H9 (cell line): ENCODE data around the gene CYS1. TPM values are rescaled to one million over a fixed set of nuclear protein-coding genes. Genes with fewer than 3 reads are reported as not detected.

Source experiments
- DNase-seq: peaks from one replicate; pipeline ENCODE4 v3.0.0-alpha.2; 2017
- H2AFZ ChIP-seq: one replicate; pipeline ENCODE4 v1.6.1; 2013; ENCODE audit warnings: mild to moderate bottlenecking, low read length, control low read depth, moderate library complexity
- H2AK5ac ChIP-seq: 2 replicates; pipeline ENCODE4 v1.6.1; 2013; ENCODE audit warnings: low read length, control low read depth, mixed read lengths; ENCODE audit not compliant: insufficient read length
- H2BK120ac ChIP-seq: one replicate; pipeline ENCODE4 v1.6.1; 2013; ENCODE audit warnings: low read depth, mild to moderate bottlenecking, low read length, control low read depth, inconsistent platforms; ENCODE audit not compliant: poor library complexity, severe bottlenecking
- H2BK12ac ChIP-seq: 2 replicates; pipeline ENCODE4 v1.6.1; 2013; ENCODE audit warnings: low read length, control low read depth, mixed read lengths, low read depth; ENCODE audit not compliant: insufficient read length
- H2BK15ac ChIP-seq: 2 replicates; pipeline ENCODE4 v1.6.1; 2013; ENCODE audit warnings: low read depth, low read length, control low read depth
- H2BK20ac ChIP-seq: one replicate; pipeline ENCODE4 v1.6.1; 2013; ENCODE audit warnings: low read depth, mild to moderate bottlenecking, low read length, control low read depth, inconsistent platforms; ENCODE audit not compliant: poor library complexity, severe bottlenecking
- H2BK5ac ChIP-seq: 2 replicates; pipeline ENCODE4 v1.6.1; 2013; ENCODE audit warnings: low read length, control low read depth, mixed read lengths; ENCODE audit not compliant: insufficient read length
- H3K14ac ChIP-seq: 2 replicates; pipeline ENCODE4 v1.6.1; 2013; ENCODE audit warnings: low read length, control low read depth; ENCODE audit not compliant: insufficient read depth
- H3K18ac ChIP-seq: 2 replicates; pipeline ENCODE4 v1.6.1; 2013; ENCODE audit warnings: low read depth, mild to moderate bottlenecking, mixed read lengths, low read length, control low read depth; ENCODE audit not compliant: insufficient read length
- H3K23ac ChIP-seq: 2 replicates; pipeline ENCODE4 v1.6.1; 2013; ENCODE audit warnings: low read length, control low read depth, mixed read lengths, low read depth; ENCODE audit not compliant: insufficient read length
- H3K23me2 ChIP-seq: 2 replicates; pipeline ENCODE4 v1.6.1; 2013; ENCODE audit warnings: low read depth, mild to moderate bottlenecking, mixed read lengths, low read length, control low read depth; ENCODE audit not compliant: insufficient read length, poor library complexity, severe bottlenecking
- H3K27ac ChIP-seq: 2 replicates; pipeline ENCODE4 v1.5.1; 2013; ENCODE audit warnings: low read length, control low read depth, mixed read lengths, low read depth; ENCODE audit not compliant: insufficient read length
- H3K27me3 ChIP-seq: 2 replicates; pipeline ENCODE4 v1.6.1; 2013; ENCODE audit warnings: low read length, control low read depth, inconsistent platforms; ENCODE audit not compliant: insufficient read depth
- H3K4ac ChIP-seq: 2 replicates; pipeline ENCODE4 v1.6.1; 2013; ENCODE audit warnings: low read depth, mild to moderate bottlenecking, control low read depth, inconsistent platforms, low read length, moderate library complexity
- H3K4me1 ChIP-seq: 2 replicates; pipeline ENCODE4 v1.6.1; 2013; ENCODE audit warnings: low read length, control low read depth, inconsistent platforms; ENCODE audit not compliant: insufficient read depth
- H3K4me2 ChIP-seq: 2 replicates; pipeline ENCODE4 v1.6.1; 2013; ENCODE audit warnings: low read length, control low read depth, mixed read lengths; ENCODE audit not compliant: insufficient read length, insufficient read depth
- H3K56ac ChIP-seq: 2 replicates; pipeline ENCODE4 v1.6.1; 2013; ENCODE audit warnings: low read depth, mild to moderate bottlenecking, mixed read lengths, low read length, control low read depth; ENCODE audit not compliant: insufficient read length
- H3K79me1 ChIP-seq: 2 replicates; pipeline ENCODE4 v1.6.1; 2013; ENCODE audit warnings: low read depth, mild to moderate bottlenecking, moderate library complexity, low read length, control low read depth, inconsistent platforms; ENCODE audit not compliant: insufficient read depth, poor library complexity, severe bottlenecking
- H3K79me2 ChIP-seq: 2 replicates; pipeline ENCODE4 v1.6.1; 2013; ENCODE audit warnings: low read length, control low read depth, inconsistent platforms; ENCODE audit not compliant: insufficient read depth
- H3K9ac ChIP-seq: 2 replicates; pipeline ENCODE4 v1.6.1; 2013; ENCODE audit warnings: low read length, control low read depth, mixed read lengths; ENCODE audit not compliant: insufficient read length; ENCODE audit errors: extremely low read depth
- H3K9me3 ChIP-seq: one replicate; pipeline ENCODE4 v1.6.1; 2013; ENCODE audit warnings: low read depth, low read length, inconsistent platforms; ENCODE audit not compliant: control insufficient read depth
- H3T11ph ChIP-seq: one replicate; pipeline ENCODE4 v1.6.1; 2013; ENCODE audit warnings: mild to moderate bottlenecking, low read length, control low read depth, inconsistent platforms
- H4K20me1 ChIP-seq: one replicate; pipeline ENCODE4 v1.6.1; 2013; ENCODE audit not compliant: control insufficient read depth, insufficient read length, insufficient read depth
- H4K5ac ChIP-seq: 2 replicates; pipeline ENCODE4 v1.6.1; 2013; ENCODE audit warnings: low read depth, mild to moderate bottlenecking, mixed read lengths, low read length, control low read depth; ENCODE audit not compliant: insufficient read length
- H4K8ac ChIP-seq: replicated peaks from 2 replicates; pipeline ENCODE4 v1.6.1; 2013; ENCODE audit warnings: low read length, control low read depth, mixed read lengths, low read depth; ENCODE audit not compliant: insufficient read length
- H4K91ac ChIP-seq: 2 replicates; pipeline ENCODE4 v1.6.1; 2013; ENCODE audit warnings: low read depth, mild to moderate bottlenecking, moderate library complexity, mixed read lengths, low read length, control low read depth; ENCODE audit not compliant: insufficient read length
- H3K27ac Mint-ChIP-seq, 3 experiments: 2 replicates in 2 of 3; 3 replicates in 1 of 3; pipeline ENCODE4 v1.8.0; 2020 to 2021; ENCODE audit warnings: mixed read lengths in 3 of 3, mild to moderate bottlenecking in 1 of 3, moderate library complexity in 1 of 3
- H3K27me3 Mint-ChIP-seq: 2 replicates; pipeline ENCODE4 v1.8.0; 2021; ENCODE audit warnings: low read depth, mild to moderate bottlenecking, moderate library complexity, mixed read lengths
- H3K36me3 Mint-ChIP-seq, 3 experiments: 2 replicates in 2 of 3; 3 replicates in 1 of 3; pipeline ENCODE4 v1.8.0; 2020 to 2021; ENCODE audit warnings: low read depth in 3 of 3, mixed read lengths in 3 of 3; ENCODE audit not compliant: insufficient read depth in 1 of 3
- H3K4me1 Mint-ChIP-seq, 2 experiments: 2 replicates each; pipeline ENCODE4 v1.8.0; 2020; ENCODE audit warnings: mixed read lengths in 2 of 2
- H3K4me3 Mint-ChIP-seq, 2 experiments: 2 replicates in 1 of 2; 3 replicates in 1 of 2; pipeline ENCODE4 v1.8.0; 2020 to 2021; ENCODE audit warnings: mild to moderate bottlenecking in 2 of 2, mixed read lengths in 2 of 2, moderate library complexity in 1 of 2
- H3K9me3 Mint-ChIP-seq, 2 experiments: 2 replicates in 1 of 2; 3 replicates in 1 of 2; pipeline ENCODE4 v1.8.0; 2020; ENCODE audit warnings: mild to moderate bottlenecking in 2 of 2, mixed read lengths in 2 of 2, moderate library complexity in 1 of 2
- WGBS: extraction: QIAGEN DNeasy Blood & Tissue Kit; methylation state at CpG from one replicate; pipeline ENCODE4 v1.1.7; 2013; ENCODE audit warnings: missing lambda C conversion rate, low lambda C conversion rate, mixed read lengths; ENCODE audit not compliant: insufficient read length; ENCODE audit errors: extremely low coverage; 5-methylcytosine and 5-hydroxymethylcytosine counted together
- total RNA-seq: library from RNA; stranded (reverse); gene quantifications from 2 replicates; pipeline ENCODE4 v1.2.1, GENCODE V29; 2021
- TF ChIP-seq, protein P1 (sequence below): fragments of 200-600 bp; sonication (generic); conservative IDR thresholded peaks from 3 replicates; pipeline ENCODE4 v1.8.0; 2021; ENCODE audit warnings: antibody characterized with exemption, mild to moderate bottlenecking

The CYS1 gene
- total RNA-seq, 1 experiment from 2014 or later = 0.35 TPM

DNA sequence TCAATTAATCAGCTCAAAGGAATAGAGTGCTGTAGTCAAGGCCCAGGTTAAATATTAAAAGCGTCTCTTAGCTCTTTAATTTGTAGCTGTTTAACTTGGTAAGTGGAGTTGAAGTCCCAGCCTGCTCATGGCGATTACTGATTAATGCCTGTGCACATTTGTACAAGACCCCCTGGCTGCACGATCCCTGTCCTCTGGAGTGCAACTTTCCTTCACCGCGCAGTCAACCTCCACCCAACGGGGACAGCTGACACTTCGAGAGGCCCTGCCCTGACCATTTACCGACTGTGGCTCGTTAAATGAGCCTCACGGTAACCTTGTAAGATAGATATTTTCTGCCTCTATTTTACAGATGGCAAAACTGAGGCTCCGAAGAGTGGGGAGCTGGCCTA, 5.5 kb upstream of the CYS1 start:
- Histone ChIP-seq H2BK12ac (no peak overlapping the region), H3K79me1 (no peaks in the 10 kb centered on the region), H3K18ac (no peak overlapping the region), H2BK5ac (no peak overlapping the region), H3K4me1 (no peaks in the 10 kb centered on the region; the same call in 1 of the 2 replicates), H4K5ac (no peak overlapping the region), H3K9me3 (no peaks in the 10 kb centered on the region), H2AFZ (no peak overlapping the region), H3K56ac (no peak overlapping the region), H3K4ac (no peak overlapping the region), H3K14ac (no peak overlapping the region), H3K23me2 (peaks cover 5% of the 10 kb centered on the region), H3T11ph (no peak overlapping the region), H4K20me1 (no peaks in the 10 kb centered on the region), H2BK15ac (no peak overlapping the region; the same call in 1 of the 2 replicates), H3K27ac (no peak overlapping the region), H2AK5ac (no peak overlapping the region), H2BK120ac (no peak overlapping the region), H4K91ac (no peak overlapping the region), H4K8ac (no peak overlapping the region), H3K9ac (no peak overlapping the region), H3K4me2 (no peak overlapping the region), H3K23ac (no peak overlapping the region), H3K27me3 (no peaks in the 10 kb centered on the region; the same call in 1 of the 2 replicates), H3K79me2 (no peaks in the 10 kb centered on the region), H2BK20ac (no peak overlapping the region)
- peaks cover 15 to 21% of the 10 kb centered on the region in 2 experiments for H3K4me1 Mint-ChIP-seq
- no peak for DNase-seq
- no CpG with 5 or more reads among the region's 11 CpGs for WGBS
- no peak overlapping the region for H3K4me3 Mint-ChIP-seq
- no peak overlapping the region for H3K27ac Mint-ChIP-seq
- peaks cover 53% of the 10 kb centered on the region for H3K27me3 Mint-ChIP-seq
- H3K36me3 Mint-ChIP-seq = no peaks in the 10 kb centered on the region; a peak in 1 of 7 replicates
- TF ChIP-seq, protein P1, sequence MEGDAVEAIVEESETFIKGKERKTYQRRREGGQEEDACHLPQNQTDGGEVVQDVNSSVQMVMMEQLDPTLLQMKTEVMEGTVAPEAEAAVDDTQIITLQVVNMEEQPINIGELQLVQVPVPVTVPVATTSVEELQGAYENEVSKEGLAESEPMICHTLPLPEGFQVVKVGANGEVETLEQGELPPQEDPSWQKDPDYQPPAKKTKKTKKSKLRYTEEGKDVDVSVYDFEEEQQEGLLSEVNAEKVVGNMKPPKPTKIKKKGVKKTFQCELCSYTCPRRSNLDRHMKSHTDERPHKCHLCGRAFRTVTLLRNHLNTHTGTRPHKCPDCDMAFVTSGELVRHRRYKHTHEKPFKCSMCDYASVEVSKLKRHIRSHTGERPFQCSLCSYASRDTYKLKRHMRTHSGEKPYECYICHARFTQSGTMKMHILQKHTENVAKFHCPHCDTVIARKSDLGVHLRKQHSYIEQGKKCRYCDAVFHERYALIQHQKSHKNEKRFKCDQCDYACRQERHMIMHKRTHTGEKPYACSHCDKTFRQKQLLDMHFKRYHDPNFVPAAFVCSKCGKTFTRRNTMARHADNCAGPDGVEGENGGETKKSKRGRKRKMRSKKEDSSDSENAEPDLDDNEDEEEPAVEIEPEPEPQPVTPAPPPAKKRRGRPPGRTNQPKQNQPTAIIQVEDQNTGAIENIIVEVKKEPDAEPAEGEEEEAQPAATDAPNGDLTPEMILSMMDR = no peak
- no peaks in the 10 kb centered on the region for H3K9me3 Mint-ChIP-seq
